Measurements from ENCODE around the gene DPP10. TPM values are rescaled to one million over a fixed set of nuclear protein-coding genes. Genes with fewer than 3 reads are reported as not detected.

DPP10 gene
- total and polyA plus RNA-seq, 10 of the 15 experiments (the other 5 are each of a cell fraction or from before 2014, with no cell fraction given): not detected

- FAIRE-seq: no peak
- CTCF ChIA-PET: no interaction called here
Measured at GRCh38 chr2:115389024-115389423, 946.6 kb downstream of the DPP10 start.

More at GRCh38 chr2:115389024-115389423, 946.6 kb downstream of the DPP10 start:
- no peak for ATAC-seq
- RAD21 ChIA-PET (ENCODE audit: unreplicated experiment): no interaction called here
- H3K9ac ChIP-seq (ENCODE audit: control insufficient read depth, insufficient read depth, low read length): no peak overlapping the region
- 0% methylated on average over 1 of the region's 1 CpG for WGBS (ENCODE audit: insufficient coverage, insufficient replicate concordance, low lambda C conversion rate, missing lambda C conversion rate)
- BruUV-seq (replicated peaks): no TSS peak
- no peak overlapping the region for H2AFZ ChIP-seq (ENCODE audit: control insufficient read depth, low read depth, low read length)
- TF ChIP-seq MYB (IDR thresholded peaks at IDR 0.05; ENCODE audit: borderline replicate concordance, low read depth, low read length) (no peak), REST (IDR thresholded peaks at IDR 0.05; ENCODE audit: low read depth, low read length) (no peak), SRF (IDR thresholded peaks at IDR 0.05; ENCODE audit: low read depth in 2 of 2, low read length in 2 of 2) (no peak), SIN3A (IDR thresholded peaks at IDR 0.05; ENCODE audit: low read depth, low read length) (no peak), EGR1 (IDR thresholded peaks at IDR 0.05; ENCODE audit: borderline replicate concordance in 1 of 2, low read depth in 2 of 2, low read length in 2 of 2) (no peak), DPF2 (IDR thresholded peaks at IDR 0.05) (no peak), NRF1 (conservative IDR thresholded peaks at IDR 0.05; ENCODE audit: low read depth, low read length) (no peak), ZNF622 (IDR thresholded peaks at IDR 0.05) (no peak), STAT1 (conservative IDR thresholded peaks at IDR 0.05) (no peak), ZNF384 (IDR thresholded peaks at IDR 0.05; ENCODE audit: borderline replicate concordance, low read depth, low read length) (no peak), NFYA (IDR thresholded peaks at IDR 0.05; ENCODE audit: borderline replicate concordance, low read depth, low read length) (no peak)
- DNase-seq (ENCODE audit: low read depth, low spot score): no peak
- H3K36me3 ChIP-seq (ENCODE audit: control insufficient read depth in 2 of 2, insufficient read depth in 2 of 2, low read length in 1 of 2): no peaks in the 10 kb centered on the region
- H3K4me1 ChIP-seq (ENCODE audit: control insufficient read depth, insufficient read depth, low read length): no peaks in the 10 kb centered on the region
- H3K27me3 ChIP-seq (replicated peaks in 1 of 2; ENCODE audit: control insufficient read depth in 2 of 2, insufficient read depth in 2 of 2, low read length in 1 of 2): no peaks in the 10 kb centered on the region
- no peak overlapping the region for H3K27ac ChIP-seq (ENCODE audit: control insufficient read depth, insufficient read depth)
- no peak overlapping the region for H3K4me3 ChIP-seq
- SMC1A ChIA-PET (ENCODE audit: uncharacterized antibody, unreplicated experiment): no interaction called here
- in situ Hi-C loops (cut with MboI) (no loop called here), intact Hi-C loops (cut with micrococcal nuclease; ENCODE audit: unreplicated experiment) (no loop called here)
- no peaks in the 10 kb centered on the region for H4K20me1 ChIP-seq (ENCODE audit: control insufficient read depth, insufficient read depth)
- POLR2A ChIA-PET: no interaction called here
- H3K4me2 ChIP-seq (ENCODE audit: control insufficient read depth, insufficient read depth): no peak overlapping the region
- H3K79me2 ChIP-seq (ENCODE audit: control insufficient read depth, insufficient read depth, low read length): no peaks in the 10 kb centered on the region
- H3K9me3 ChIP-seq (replicated peaks; ENCODE audit: control insufficient read depth, insufficient read depth, low read length): no peaks in the 10 kb centered on the region

Data from GM12878 (cell line).